Suprapubic skin (tissue), 4 donors: ENCODE results near the gene PARVG. TPM values are rescaled to one million over a fixed set of nuclear protein-coding genes. Genes with fewer than 3 reads are reported as not detected.

Experiments
- DNase-seq, 2 donors: peaks; one replicate each; pipeline ENCODE4 v3.0.0-alpha.2; 2019; ENCODE audit warnings: low spot score in 2 of 2
- H3K27ac ChIP-seq: fragments of 200-600 bp; sonication (generic); one replicate; pipeline ENCODE4 v1.5.1; 2019
- H3K27me3 ChIP-seq: fragments of 200-600 bp; sonication (generic); one replicate; pipeline ENCODE4 v1.5.1; 2019
- H3K36me3 ChIP-seq: fragments of 200-600 bp; sonication (generic); one replicate; pipeline ENCODE4 v1.5.1; 2019
- H3K4me1 ChIP-seq: fragments of 200-600 bp; sonication (generic); one replicate; pipeline ENCODE4 v1.5.1; 2019
- H3K4me3 ChIP-seq: fragments of 200-600 bp; sonication (generic); one replicate; pipeline ENCODE4 v1.5.1; 2019; ENCODE audit warnings: mild to moderate bottlenecking
- H3K9me3 ChIP-seq: fragments of 200-600 bp; sonication (generic); one replicate; pipeline ENCODE4 v1.5.1; 2019
- CTCF ChIP-seq, 2 donors: fragments of 200-600 bp in 1 of 2; fragments of 450-650 bp in 1 of 2; sonication (generic) in 1 of 2; IDR thresholded peaks; one replicate each; pipeline ENCODE4 v1.5.1; 2016 to 2019; ENCODE audit warnings: antibody characterized with exemption in 2 of 2, mild to moderate bottlenecking in 1 of 2, moderate library complexity in 1 of 2
- EP300 ChIP-seq: sonication (generic); formaldehyde crosslinking; IDR thresholded peaks from one replicate; pipeline ENCODE4 v1.6.1; 2017; ENCODE audit warnings: antibody characterized with exemption
- POLR2A ChIP-seq, 2 donors: fragments of 450-650 bp; IDR thresholded peaks; one replicate each; pipeline ENCODE4 v1.6.1; 2017; ENCODE audit warnings: antibody characterized with exemption in 2 of 2, mild to moderate bottlenecking in 2 of 2, moderate library complexity in 2 of 2
- POLR2AphosphoS5 ChIP-seq, 3 donors: sonication (generic); formaldehyde crosslinking; IDR thresholded peaks; one replicate each; pipeline ENCODE4 v1.6.1; 2017; ENCODE audit warnings: antibody characterized with exemption in 3 of 3
- WGBS: methylation state at CpG from one replicate; pipeline ENCODE4 v1.1.5; 2018; 5-methylcytosine and 5-hydroxymethylcytosine counted together
- total RNA-seq, 4 donors: library from RNA; depleted of rRNA; stranded (reverse); fragments of >200 nt; gene quantifications; one replicate each; pipeline ENCODE4 v1.1.0, GENCODE V29; 2016

The PARVG gene
- total RNA-seq, 4 donors from 2014 or later = 1.6 to 17.1 (median 3.2) TPM

- no peak for DNase-seq
- Histone ChIP-seq H3K36me3 (peaks cover 16% of the 10 kb centered on the region), H3K4me3 (no peak overlapping the region), H3K4me1 (no peaks in the 10 kb centered on the region), H3K27me3 (no peaks in the 10 kb centered on the region), H3K27ac (no peak overlapping the region), H3K9me3 (no peaks in the 10 kb centered on the region)
- TF ChIP-seq POLR2A (IDR thresholded peaks at IDR 0.05) (no peak), EP300 (no peak), POLR2AphosphoS5 (IDR thresholded peaks at IDR 0.05) (no peak), CTCF (IDR thresholded peaks at IDR 0.05) (no peak)
- 81% methylated on average over 2 of the region's 2 CpGs for WGBS
These were observed 26.2 kb upstream of the PARVG start for GRCh38 chr22:44154436-44154942.

DNA sequence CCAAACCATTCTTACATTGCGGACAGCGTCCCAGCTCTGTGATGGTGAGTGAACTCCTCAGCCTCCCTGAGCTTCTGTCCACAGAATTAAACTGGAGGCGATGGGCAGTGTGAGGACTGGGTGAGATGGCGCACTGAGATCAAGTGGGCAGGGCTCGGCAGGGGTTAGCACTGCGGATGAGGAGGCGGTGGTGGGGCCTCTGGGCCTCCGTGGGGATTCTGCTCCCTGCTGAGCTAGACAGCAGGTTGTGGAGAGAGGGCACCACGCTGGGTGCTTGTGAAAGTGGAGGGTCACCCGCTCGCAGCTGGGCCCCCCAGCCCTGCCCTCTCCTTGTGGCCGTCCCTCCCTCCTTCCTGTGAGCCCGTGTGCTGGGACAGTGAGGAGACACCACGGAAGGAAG is 25.6 kb upstream of the PARVG start:
- no peaks in the 10 kb centered on the region for H3K27me3 ChIP-seq
- 83% methylated on average over 12 of the region's 14 CpGs for WGBS
- H3K27ac ChIP-seq = no peak overlapping the region
- no peak for DNase-seq
- no peaks in the 10 kb centered on the region for H3K4me1 ChIP-seq
- H3K36me3 ChIP-seq = peaks cover 16% of the 10 kb centered on the region
- H3K4me3 ChIP-seq = no peak overlapping the region
- TF ChIP-seq POLR2AphosphoS5 (IDR thresholded peaks at IDR 0.05) = no peak
- TF ChIP-seq POLR2A (IDR thresholded peaks at IDR 0.05) = no peak
- TF ChIP-seq CTCF (IDR thresholded peaks at IDR 0.05) = no peak
- TF ChIP-seq EP300 = no peak
- no peaks in the 10 kb centered on the region for H3K9me3 ChIP-seq

DNA sequence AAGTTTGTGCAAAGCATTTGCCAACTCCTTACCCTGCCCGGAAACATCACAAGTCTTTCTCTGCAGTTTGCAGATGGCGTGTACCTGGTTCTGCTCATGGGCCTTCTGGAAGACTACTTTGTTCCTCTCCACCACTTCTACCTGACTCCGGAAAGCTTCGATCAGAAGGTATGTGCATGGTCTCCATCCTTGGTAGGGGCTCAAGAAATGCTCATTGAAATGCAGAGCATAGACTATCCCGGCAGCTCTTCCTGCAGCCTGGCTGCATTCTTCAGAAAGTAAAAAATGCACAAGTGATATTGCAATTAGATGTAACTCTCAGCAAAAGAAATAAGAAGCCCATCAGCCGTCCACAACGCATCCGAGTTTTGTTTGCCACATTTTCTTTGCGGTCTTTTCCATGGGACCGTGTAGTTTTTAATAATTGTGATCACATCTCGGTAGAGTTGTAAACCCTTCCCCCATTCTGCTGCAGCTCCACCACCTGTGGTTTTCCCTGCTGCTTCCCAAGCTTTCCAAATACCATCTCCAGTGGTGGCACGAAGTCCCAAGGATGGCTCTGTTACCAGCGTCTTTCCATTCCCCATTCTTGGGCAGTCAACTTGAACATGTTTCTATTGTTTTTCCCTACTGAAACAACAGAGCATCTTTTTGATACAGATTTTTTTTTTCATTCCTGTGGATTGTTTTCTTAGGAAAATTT is 22.7 kb upstream of the PARVG start:
- peaks cover 11% of the 10 kb centered on the region for H3K36me3 ChIP-seq
- no peaks in the 10 kb centered on the region for H3K27me3 ChIP-seq
- no peak for DNase-seq
- H3K4me3 ChIP-seq = no peak overlapping the region
- no peak overlapping the region for H3K27ac ChIP-seq
- H3K9me3 ChIP-seq = no peaks in the 10 kb centered on the region
- H3K4me1 ChIP-seq = no peaks in the 10 kb centered on the region
- 94% methylated on average over 13 of the region's 13 CpGs for WGBS
- no peak for TF ChIP-seq CTCF (IDR thresholded peaks at IDR 0.05)
- TF ChIP-seq POLR2A (IDR thresholded peaks at IDR 0.05) = no peak
- TF ChIP-seq EP300 = no peak
- TF ChIP-seq POLR2AphosphoS5 (IDR thresholded peaks at IDR 0.05) = no peak

DNA sequence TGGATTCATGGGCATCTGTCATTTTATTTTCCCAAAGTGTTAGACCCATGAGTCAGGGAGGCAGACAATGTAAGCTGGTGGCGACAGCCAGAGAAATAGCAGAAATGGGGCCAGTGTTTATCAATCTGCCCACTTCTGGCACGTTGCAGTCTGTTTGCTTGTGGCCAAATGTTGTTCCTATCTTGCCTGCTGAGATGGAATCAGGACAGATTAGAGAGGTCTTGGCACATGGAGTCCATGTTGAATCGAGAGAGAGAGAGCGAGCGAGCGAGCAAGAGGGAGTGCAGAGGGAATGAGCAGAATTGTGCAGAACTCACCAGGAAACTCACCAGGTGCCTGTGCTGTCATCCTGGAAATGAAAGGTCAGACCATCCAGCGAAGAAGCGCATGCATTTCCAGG is 21.9 kb upstream of the PARVG start:
- Histone ChIP-seq H3K4me3 (no peak overlapping the region), H3K36me3 (peaks cover 11% of the 10 kb centered on the region), H3K27me3 (no peaks in the 10 kb centered on the region), H3K4me1 (no peaks in the 10 kb centered on the region), H3K27ac (no peak overlapping the region), H3K9me3 (no peaks in the 10 kb centered on the region)
- TF ChIP-seq CTCF (IDR thresholded peaks at IDR 0.05) (no peak), POLR2AphosphoS5 (IDR thresholded peaks at IDR 0.05) (no peak), EP300 (no peak), POLR2A (IDR thresholded peaks at IDR 0.05) (no peak)
- WGBS = 86% methylated on average over 8 of the region's 8 CpGs
- DNase-seq = no peak

DNA sequence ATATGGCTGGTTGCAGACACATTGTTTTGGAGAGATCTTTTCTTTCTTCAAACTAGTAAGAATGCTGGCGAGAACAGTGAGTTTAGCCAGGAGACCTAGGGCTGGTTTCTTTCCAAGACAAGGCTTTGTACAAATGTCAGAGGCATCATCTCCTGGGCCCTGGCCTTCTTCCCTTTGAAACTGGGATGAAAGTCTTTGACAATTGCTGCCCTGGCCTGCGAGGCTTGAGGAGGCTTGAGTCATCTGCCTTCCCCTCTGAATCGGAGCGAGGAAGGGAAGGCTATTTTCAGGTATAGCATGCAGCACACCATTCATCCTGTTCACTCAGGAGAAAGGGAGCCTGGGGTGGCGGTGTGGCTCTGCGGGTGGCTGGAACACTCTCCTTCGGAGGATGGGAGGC is 21.5 kb upstream of the PARVG start:
- TF ChIP-seq POLR2A (IDR thresholded peaks at IDR 0.05) (no peak), POLR2AphosphoS5 (IDR thresholded peaks at IDR 0.05) (no peak), CTCF (IDR thresholded peaks at IDR 0.05) (no peak), EP300 (no peak)
- 90% methylated on average over 7 of the region's 7 CpGs for WGBS
- Histone ChIP-seq H3K27ac (no peak overlapping the region), H3K4me1 (no peaks in the 10 kb centered on the region), H3K36me3 (peaks cover 11% of the 10 kb centered on the region), H3K27me3 (no peaks in the 10 kb centered on the region), H3K9me3 (no peaks in the 10 kb centered on the region), H3K4me3 (no peak overlapping the region)
- no peak for DNase-seq
